Middle frontal gyrus (tissue), 1 donor: Measurements from ENCODE around the gene HPS5.
"Not testable (repeated sequence)": the region's sequence is repeated elsewhere in the genome, so short reads cannot be mapped to it uniquely, and the experiment has no call there.

Experiments
- DNase-seq: peaks from one replicate; pipeline ENCODE4 v3.0.0-alpha.2; 2015; ENCODE audit warnings: low spot score; ENCODE audit errors: extremely low spot score

HPS5 gene

DNA sequence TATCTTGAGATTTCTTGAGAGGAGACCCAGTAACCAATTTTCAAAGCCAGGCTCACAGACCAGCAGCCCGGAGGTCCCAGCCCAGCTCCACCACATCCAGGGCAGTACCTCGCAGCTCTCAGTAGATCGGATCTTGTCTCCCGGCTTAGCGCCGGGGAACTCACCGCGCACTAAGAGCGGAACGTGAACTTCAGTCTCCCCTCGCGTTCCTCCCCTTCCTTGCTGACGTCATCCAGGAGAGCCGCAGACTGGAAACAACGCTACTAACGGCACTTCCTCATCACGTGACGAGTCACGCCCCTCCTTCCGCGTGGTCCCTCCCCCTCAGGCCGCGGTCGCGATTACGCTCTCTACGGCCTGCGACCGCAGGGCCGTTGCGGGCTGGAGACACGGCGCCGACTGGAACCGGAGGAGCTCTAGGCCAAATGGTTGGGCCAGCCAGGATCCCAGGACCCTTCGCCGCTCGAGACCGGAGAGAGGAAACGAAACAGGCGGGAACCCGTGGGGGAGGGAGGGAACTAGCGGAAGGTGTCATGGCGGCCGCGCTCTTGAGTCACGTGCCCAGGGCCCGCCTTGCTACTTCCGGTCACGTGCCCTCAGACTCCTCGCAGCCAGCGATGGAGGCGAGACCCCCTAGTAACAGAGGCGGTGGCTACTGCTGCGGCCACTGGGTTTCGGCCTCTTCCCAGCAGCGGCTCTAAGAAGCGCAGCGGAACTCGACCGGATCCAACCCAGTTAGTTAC, at the start of gene HPS5, which contains the start of gene GTF2H1:
HPS5 (minus strand) TSS at position 172 of the 743 bp plus-strand sequence. CDS start 4,282 bp downstream, outside the sequence.
GTF2H1 (plus strand) TSS at position 599 of the 743 bp plus-strand sequence. CDS start 10,508 bp downstream, outside the sequence.
- peak; percentile 96 for DNase-seq

DNA sequence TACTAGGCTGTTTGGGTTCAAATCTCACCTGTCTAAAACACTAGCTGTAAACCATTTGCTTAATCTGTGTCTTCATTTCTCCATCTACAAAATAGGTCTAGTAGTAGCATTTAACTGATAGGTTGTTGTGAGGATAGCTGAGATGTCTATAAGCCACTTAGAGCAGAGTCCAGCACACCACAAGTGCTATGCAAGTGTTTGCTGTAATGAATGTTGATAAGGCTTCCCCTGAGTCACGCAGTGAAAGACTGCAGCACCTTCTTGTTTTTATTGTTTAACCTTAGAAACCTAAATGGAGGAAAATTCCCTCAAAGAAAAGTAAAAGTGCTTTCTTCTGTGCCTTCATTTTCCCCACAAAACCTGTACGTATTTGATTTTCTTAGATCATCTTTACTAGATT, 49.3 kb upstream of the HPS5 start:
- no peak for DNase-seq

GRCh38 chr11:18369398-18369797, 47.5 kb upstream of the HPS5 start:
- no peak for DNase-seq

GRCh38 chr11:18368221-18368620, 46.3 kb upstream of the HPS5 start:
- DNase-seq: no peak

DNA sequence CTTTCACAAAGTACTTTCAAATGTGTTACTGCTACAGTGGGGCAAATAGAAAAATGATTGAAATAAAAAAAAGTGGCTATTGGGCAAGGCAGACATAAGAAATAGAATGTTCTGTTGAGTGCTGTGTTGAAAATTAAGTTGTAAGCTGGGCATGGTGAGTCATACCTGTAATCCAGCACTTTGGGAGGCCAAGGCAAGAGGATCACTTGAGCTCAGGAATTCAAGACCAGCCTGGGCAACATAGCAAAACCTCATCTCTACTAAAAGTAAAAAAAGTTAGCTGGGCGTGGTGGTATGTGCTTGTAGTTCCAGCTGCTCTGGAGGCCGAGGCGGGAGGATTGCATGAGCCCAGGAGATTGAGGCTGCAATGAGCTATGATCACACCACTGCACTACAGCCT, 45.5 kb upstream of the HPS5 start:
- DNase-seq: no peak

- no peak for DNase-seq
These were observed 44.3 kb upstream of the HPS5 start for GRCh38 chr11:18366286-18366685.

GRCh38 chr11:18365741-18366140, 43.8 kb upstream of the HPS5 start:
- no peak for DNase-seq

DNA sequence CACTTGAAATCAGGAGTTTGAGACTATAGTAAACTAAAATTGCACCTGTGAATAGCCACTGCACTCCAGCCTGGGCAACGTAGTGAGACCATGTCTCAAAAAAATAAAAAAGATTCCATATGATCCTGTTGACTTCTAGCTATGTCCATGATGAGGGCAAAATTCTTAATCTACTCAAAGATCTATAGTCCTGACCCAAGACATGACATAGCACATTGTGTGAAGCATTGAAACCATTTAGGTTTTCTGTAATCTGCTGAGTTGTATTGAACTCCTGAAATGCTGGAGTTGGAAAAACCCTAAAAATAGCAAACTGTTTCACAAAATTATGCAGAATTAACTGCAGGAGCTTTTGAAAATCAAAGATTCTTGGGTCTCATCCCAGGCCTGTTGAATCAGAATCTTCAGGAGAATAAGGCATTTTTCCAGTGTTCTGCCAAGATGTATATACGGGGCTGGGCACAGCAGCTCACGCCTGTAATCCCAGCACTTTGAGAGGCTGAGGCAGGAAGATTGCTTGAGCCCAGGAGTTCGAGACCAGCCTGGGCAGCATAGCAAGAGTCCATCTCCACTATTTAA, 42.6 kb upstream of the HPS5 start:
- peak; percentile 29 for DNase-seq

- DNase-seq: no peak
These were observed 39.2 kb upstream of the HPS5 start for GRCh38 chr11:18361154-18361553.

DNA sequence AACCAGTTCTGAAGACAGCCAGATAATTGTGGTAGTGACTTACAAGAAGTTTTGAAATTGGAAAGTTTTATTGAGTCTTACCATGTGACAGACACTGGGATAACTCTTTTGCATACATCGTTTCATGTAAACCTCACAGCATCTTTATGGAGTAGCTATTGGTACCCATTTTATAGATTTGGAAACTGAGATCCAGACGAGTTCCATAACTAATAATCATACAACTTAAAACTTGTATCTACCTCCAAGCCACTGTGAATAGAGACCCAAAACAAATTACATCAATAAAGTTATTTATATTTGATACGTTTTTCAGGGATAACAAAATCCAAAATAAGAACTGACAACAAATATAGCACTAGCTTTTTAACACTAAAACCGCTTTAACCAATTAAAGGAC, 36.7 kb upstream of the HPS5 start:
- no peak for DNase-seq

GRCh38 chr11:18352581-18352980, 30.6 kb upstream of the HPS5 start:
- no peak for DNase-seq

DNA sequence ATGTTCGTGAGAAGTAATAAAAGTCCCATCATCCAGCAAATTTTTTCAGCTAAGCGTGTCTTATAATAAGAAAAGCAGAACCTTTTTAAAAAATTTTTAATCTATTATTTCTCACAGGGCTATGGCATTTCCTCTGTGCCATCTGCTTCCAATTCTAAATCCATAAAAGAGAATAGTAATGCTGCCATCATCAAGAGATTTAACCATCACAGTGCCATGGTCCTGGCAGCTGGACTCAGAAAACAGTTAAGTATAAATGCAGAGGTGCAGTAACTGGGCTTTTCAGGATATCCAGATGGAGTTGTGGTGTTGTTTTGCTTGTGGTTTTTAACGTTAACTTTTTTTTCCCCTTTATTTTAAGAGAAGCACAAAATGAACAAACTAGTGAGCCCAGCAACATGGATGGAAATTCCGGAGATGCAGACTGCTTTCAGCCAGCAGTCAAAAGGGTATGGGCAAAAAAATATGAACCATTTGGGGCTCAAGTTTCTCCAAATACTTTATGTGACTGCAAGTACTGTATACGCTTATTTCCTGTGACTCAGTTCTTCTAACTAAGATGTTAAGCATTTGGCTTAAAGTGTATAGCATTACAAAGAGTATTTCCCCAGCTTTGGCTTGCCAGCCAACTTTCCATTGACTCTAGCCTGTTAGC, 25.7 kb upstream of the HPS5 start:
- DNase-seq: no peak

GRCh38 chr11:18332891-18333290, 11.0 kb upstream of the HPS5 start:
- DNase-seq: no peak

GRCh38 chr11:18332302-18332701, 10.4 kb upstream of the HPS5 start:
- DNase-seq: no peak

DNA sequence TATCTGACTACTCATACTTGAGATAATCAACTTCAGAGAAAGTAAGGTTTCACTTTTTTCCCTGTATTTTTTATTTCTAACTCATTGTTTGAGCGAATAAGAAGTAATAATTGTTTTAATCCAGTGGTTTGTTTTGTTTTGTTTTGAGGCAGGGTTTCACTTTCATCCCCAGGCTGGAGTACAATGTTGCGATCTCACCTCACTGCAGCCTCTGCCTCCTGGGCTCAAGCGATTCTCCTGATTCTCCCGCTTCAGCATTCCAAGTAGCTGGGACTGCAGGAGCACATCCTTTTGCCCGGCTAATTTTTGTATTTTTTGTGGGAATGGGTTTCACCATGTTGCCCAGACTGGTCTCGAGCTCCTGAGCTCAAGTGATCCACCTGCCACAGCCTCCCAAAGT, 9.0 kb upstream of the HPS5 start:
- DNase-seq: no peak

- DNase-seq: no peak
These were observed 7.4 kb upstream of the HPS5 start for GRCh38 chr11:18329196-18329870.

DNA sequence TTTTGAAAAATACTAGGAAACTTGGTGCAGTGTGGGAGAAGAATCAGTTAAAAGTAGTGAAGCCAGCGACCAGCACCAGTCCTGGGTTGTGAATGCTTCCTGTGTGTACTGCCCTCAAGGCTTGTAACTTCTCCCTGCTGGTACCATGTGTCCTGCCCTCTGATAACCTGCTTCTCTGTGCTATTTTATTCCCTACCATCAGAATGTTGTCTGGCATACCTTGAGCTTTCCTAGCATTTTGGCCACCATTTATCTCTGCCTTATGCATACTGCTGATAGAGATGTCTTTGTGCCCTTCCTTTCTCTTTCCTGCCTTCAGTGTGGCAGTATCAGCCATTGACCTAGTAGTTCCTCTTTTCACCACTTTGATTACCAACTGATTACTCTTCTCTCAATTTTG, 2.4 kb upstream of the HPS5 start:
- no peak for DNase-seq

- DNase-seq: not testable (repeated sequence)
These were observed 1.9 kb upstream of the HPS5 start for GRCh38 chr11:18323881-18324280.

GRCh38 chr11:18322818-18323570, 1.1 kb upstream of the HPS5 start:
- DNase-seq: no peak

GRCh38 chr11:18321578-18321968, 367 bp downstream of the HPS5 start:
- DNase-seq: no peak

DNA sequence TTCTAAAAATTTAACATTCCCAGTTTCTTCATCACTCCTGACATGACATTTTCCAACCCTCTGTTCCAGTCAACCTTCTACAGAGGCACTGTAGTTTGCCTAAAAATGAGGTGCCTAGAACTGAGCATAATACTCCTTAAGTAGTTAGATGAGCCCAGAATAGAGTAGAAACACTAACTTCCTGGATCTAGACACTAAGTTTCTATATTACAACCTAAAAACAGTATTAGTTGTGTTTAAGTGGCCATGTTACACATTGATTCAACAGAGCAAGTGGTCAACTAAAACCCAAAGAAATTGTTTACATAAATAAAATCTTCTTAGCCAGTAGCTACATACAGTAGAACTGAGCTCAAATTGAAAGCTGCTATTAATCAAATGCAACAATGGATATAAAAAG, 1.3 kb downstream of the HPS5 start:
- DNase-seq: no peak
